ENCODE results near the gene MEF2C. TPM values are rescaled to one million over a fixed set of nuclear protein-coding genes. Genes with fewer than 3 reads are reported as not detected.

MEF2C gene
- total and polyA plus RNA-seq, 2 donors (not counting 1 experiment from before 2014, with no cell fraction given), result 12.2 to 15.7 TPM

DNA sequence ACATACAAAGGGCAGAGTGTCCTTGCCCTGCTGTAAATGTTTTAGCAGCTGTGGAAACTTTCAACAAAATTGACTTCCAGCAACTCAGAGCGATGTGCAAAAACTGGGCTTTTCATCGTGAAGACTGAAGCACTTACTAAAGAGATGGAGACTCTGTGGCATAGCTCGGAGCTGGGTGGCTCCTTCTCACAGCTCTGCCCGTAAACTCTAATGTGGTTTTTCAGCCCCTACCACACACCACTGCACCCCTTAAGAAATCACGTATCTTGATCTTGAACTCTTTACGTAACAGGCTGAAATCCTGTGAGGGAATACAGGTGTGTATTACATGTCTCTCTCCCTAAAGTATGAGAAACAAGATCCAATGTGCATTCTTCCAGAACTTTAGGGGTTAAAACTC is 124.4 kb downstream of the MEF2C start:
- H3K27ac ChIP-seq (ENCODE audit: insufficient read depth, low read length), result no peak overlapping the region
- TF ChIP-seq, protein P1, sequence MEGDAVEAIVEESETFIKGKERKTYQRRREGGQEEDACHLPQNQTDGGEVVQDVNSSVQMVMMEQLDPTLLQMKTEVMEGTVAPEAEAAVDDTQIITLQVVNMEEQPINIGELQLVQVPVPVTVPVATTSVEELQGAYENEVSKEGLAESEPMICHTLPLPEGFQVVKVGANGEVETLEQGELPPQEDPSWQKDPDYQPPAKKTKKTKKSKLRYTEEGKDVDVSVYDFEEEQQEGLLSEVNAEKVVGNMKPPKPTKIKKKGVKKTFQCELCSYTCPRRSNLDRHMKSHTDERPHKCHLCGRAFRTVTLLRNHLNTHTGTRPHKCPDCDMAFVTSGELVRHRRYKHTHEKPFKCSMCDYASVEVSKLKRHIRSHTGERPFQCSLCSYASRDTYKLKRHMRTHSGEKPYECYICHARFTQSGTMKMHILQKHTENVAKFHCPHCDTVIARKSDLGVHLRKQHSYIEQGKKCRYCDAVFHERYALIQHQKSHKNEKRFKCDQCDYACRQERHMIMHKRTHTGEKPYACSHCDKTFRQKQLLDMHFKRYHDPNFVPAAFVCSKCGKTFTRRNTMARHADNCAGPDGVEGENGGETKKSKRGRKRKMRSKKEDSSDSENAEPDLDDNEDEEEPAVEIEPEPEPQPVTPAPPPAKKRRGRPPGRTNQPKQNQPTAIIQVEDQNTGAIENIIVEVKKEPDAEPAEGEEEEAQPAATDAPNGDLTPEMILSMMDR (conservative IDR thresholded peaks at IDR 0.05 in 1 of 2, IDR thresholded peaks at IDR 0.05 in 1 of 2; ENCODE audit: low read depth in 1 of 2, low read length in 2 of 2), result no peak
- no peak for TF ChIP-seq EZH2 (IDR thresholded peaks at IDR 0.05; ENCODE audit: low read length, missing control alignments)
- no peak overlapping the region for H2AFZ ChIP-seq (ENCODE audit: low read length)
- H3K9me3 ChIP-seq (ENCODE audit: control insufficient read depth, insufficient read depth, low read depth, low read length), result no peaks in the 10 kb centered on the region
- no peaks in the 10 kb centered on the region for H3K4me1 ChIP-seq (ENCODE audit: control insufficient read depth, extremely low read depth, insufficient read depth, low read length)
- H3K4me3 ChIP-seq (replicated peaks in 1 of 4; ENCODE audit: control extremely low read depth in 1 of 4, insufficient read depth in 1 of 4, low read depth in 3 of 4, low read length in 4 of 4), result no peak overlapping the region
- no peaks in the 10 kb centered on the region for H3K79me2 ChIP-seq (ENCODE audit: control insufficient read depth, insufficient read depth, low read length)
- no peaks in the 10 kb centered on the region for H3K36me3 ChIP-seq (ENCODE audit: control insufficient read depth, insufficient read depth, low read length)
- H3K27me3 ChIP-seq (ENCODE audit: control insufficient read depth, insufficient read depth, low read length), result no peaks in the 10 kb centered on the region
- DNase-seq (ENCODE audit: low read depth in 2 of 2), result no peak
- H4K20me1 ChIP-seq (ENCODE audit: control insufficient read depth, extremely low read depth, insufficient read depth, low read length), result no peaks in the 10 kb centered on the region
- H3K4me2 ChIP-seq (ENCODE audit: extremely low read depth, insufficient read depth, low read length), result no peak overlapping the region
- H3K9ac ChIP-seq (ENCODE audit: insufficient read depth, low read length), result no peak overlapping the region

DNA sequence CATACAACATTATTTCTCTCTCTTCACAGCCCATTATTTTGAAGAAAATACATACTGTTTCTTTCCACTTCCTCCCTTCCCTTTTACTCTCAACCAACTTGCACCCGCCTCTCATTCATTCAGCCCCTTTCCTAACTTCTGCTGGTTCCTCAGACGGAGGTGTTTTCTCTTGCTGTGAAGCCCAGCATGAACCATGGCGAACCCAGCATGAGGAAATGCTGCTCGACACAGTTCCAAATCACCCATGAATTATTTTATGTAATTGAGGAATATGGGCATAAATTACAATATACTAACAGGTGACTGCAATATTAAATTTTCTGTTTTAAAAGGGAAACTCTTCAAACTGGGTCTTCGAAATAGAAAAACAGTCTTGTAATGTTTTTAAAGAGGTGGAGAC is 124.8 kb downstream of the MEF2C start:
- Histone ChIP-seq H3K27me3 (ENCODE audit: control insufficient read depth, insufficient read depth, low read length) (no peaks in the 10 kb centered on the region), H3K9ac (ENCODE audit: insufficient read depth, low read length) (no peak overlapping the region), H2AFZ (ENCODE audit: low read length) (no peak overlapping the region), H3K4me2 (ENCODE audit: extremely low read depth, insufficient read depth, low read length) (no peak overlapping the region), H3K79me2 (ENCODE audit: control insufficient read depth, insufficient read depth, low read length) (no peaks in the 10 kb centered on the region), H3K4me1 (ENCODE audit: control insufficient read depth, extremely low read depth, insufficient read depth, low read length) (no peaks in the 10 kb centered on the region), H4K20me1 (ENCODE audit: control insufficient read depth, extremely low read depth, insufficient read depth, low read length) (no peaks in the 10 kb centered on the region), H3K27ac (ENCODE audit: insufficient read depth, low read length) (no peak overlapping the region), H3K36me3 (ENCODE audit: control insufficient read depth, insufficient read depth, low read length) (no peaks in the 10 kb centered on the region), H3K9me3 (ENCODE audit: control insufficient read depth, insufficient read depth, low read depth, low read length) (no peaks in the 10 kb centered on the region), H3K4me3 (replicated peaks in 1 of 4; ENCODE audit: control extremely low read depth in 1 of 4, insufficient read depth in 1 of 4, low read depth in 3 of 4, low read length in 4 of 4) (no peak overlapping the region)
- no peak for DNase-seq (ENCODE audit: low read depth in 2 of 2)
- TF ChIP-seq, protein P1 (conservative IDR thresholded peaks at IDR 0.05 in 1 of 2, IDR thresholded peaks at IDR 0.05 in 1 of 2; ENCODE audit: low read depth in 1 of 2, low read length in 2 of 2), result no peak
- no peak for TF ChIP-seq EZH2 (IDR thresholded peaks at IDR 0.05; ENCODE audit: low read length, missing control alignments)

- H3K36me3 ChIP-seq (ENCODE audit: control insufficient read depth, insufficient read depth, low read length), result no peaks in the 10 kb centered on the region
- no peaks in the 10 kb centered on the region for H4K20me1 ChIP-seq (ENCODE audit: control insufficient read depth, extremely low read depth, insufficient read depth, low read length)
- H3K27me3 ChIP-seq (ENCODE audit: control insufficient read depth, insufficient read depth, low read length), result no peaks in the 10 kb centered on the region
- H3K27ac ChIP-seq (ENCODE audit: insufficient read depth, low read length), result no peak overlapping the region
- H3K4me1 ChIP-seq (ENCODE audit: control insufficient read depth, extremely low read depth, insufficient read depth, low read length), result no peaks in the 10 kb centered on the region
- no peaks in the 10 kb centered on the region for H3K9me3 ChIP-seq (ENCODE audit: control insufficient read depth, insufficient read depth, low read depth, low read length)
- no peak for TF ChIP-seq EZH2 (IDR thresholded peaks at IDR 0.05; ENCODE audit: low read length, missing control alignments)
- TF ChIP-seq, protein P1 (conservative IDR thresholded peaks at IDR 0.05 in 1 of 2, IDR thresholded peaks at IDR 0.05 in 1 of 2; ENCODE audit: low read depth in 1 of 2, low read length in 2 of 2), result no peak
- no peak overlapping the region for H3K9ac ChIP-seq (ENCODE audit: insufficient read depth, low read length)
- no peak for DNase-seq (ENCODE audit: low read depth in 2 of 2)
- H3K4me3 ChIP-seq (replicated peaks in 1 of 4; ENCODE audit: control extremely low read depth in 1 of 4, insufficient read depth in 1 of 4, low read depth in 3 of 4, low read length in 4 of 4), result no peak overlapping the region
- no peak overlapping the region for H2AFZ ChIP-seq (ENCODE audit: low read length)
- H3K4me2 ChIP-seq (ENCODE audit: extremely low read depth, insufficient read depth, low read length), result no peak overlapping the region
- no peaks in the 10 kb centered on the region for H3K79me2 ChIP-seq (ENCODE audit: control insufficient read depth, insufficient read depth, low read length)
Observed at GRCh38 chr5:88756953-88757352, 126.0 kb downstream of the MEF2C start.
